Smooth muscle cell of the brain vasculature (primary cell): ENCODE data around the gene FOLR3.
"Not testable (repeated sequence)": the region's sequence is repeated elsewhere in the genome, so short reads cannot be mapped to it uniquely, and the experiment has no call there.

Experiments used
- DNase-seq: peaks from one replicate; pipeline ENCODE4 v3.0.0-alpha.2; 2012; ENCODE audit warnings: low read depth, low spot score

FOLR3 gene

GRCh38 chr11:72123117-72123653 is 12.3 kb upstream of the FOLR3 start:
- no peak for DNase-seq

- DNase-seq = no peak
These were observed 11.5 kb upstream of the FOLR3 start for GRCh38 chr11:72124046-72124445.

GRCh38 chr11:72125956-72126355 is 9.6 kb upstream of the FOLR3 start:
- DNase-seq = no peak

- no peak for DNase-seq
These were observed 7.6 kb upstream of the FOLR3 start for GRCh38 chr11:72127923-72128322.

- DNase-seq = no peak
These were observed 6.1 kb upstream of the FOLR3 start for GRCh38 chr11:72129381-72129780.

GRCh38 chr11:72132646-72133045 is 2.9 kb upstream of the FOLR3 start:
- no peak for DNase-seq

GRCh38 chr11:72135891-72136683 is 562 bp downstream of the FOLR3 start:
- DNase-seq = no peak

GRCh38 chr11:72136684-72137262 is 1.2 kb downstream of the FOLR3 start:
- no peak for DNase-seq

GRCh38 chr11:72138821-72139390 is 3.4 kb downstream of the FOLR3 start:
- no peak for DNase-seq

GRCh38 chr11:72139500-72139899 is 4.0 kb downstream of the FOLR3 start:
- no peak for DNase-seq

- DNase-seq = no peak
These were observed 5.1 kb downstream of the FOLR3 start for GRCh38 chr11:72140661-72141060.

GRCh38 chr11:72141066-72141465 is 5.5 kb downstream of the FOLR3 start:
- DNase-seq = no peak

GRCh38 chr11:72142086-72142485 is 6.6 kb downstream of the FOLR3 start:
- not testable (repeated sequence) for DNase-seq

- DNase-seq = not testable (repeated sequence)
These were observed 7.0 kb downstream of the FOLR3 start for GRCh38 chr11:72142543-72142942.

- DNase-seq = no peak
These were observed 9.5 kb downstream of the FOLR3 start for GRCh38 chr11:72144807-72145565.

GRCh38 chr11:72146625-72147024 is 11.1 kb downstream of the FOLR3 start:
- no peak for DNase-seq

GRCh38 chr11:72150882-72151281 is 15.4 kb downstream of the FOLR3 start:
- no peak for DNase-seq

- DNase-seq = not testable (repeated sequence)
These were observed 18.3 kb downstream of the FOLR3 start for GRCh38 chr11:72153874-72154273.

- DNase-seq = no peak
These were observed 19.3 kb downstream of the FOLR3 start for GRCh38 chr11:72154816-72155215.

GRCh38 chr11:72155751-72156150 is 20.2 kb downstream of the FOLR3 start:
- DNase-seq = no peak

GRCh38 chr11:72157131-72157530 is 21.6 kb downstream of the FOLR3 start:
- DNase-seq = no peak

GRCh38 chr11:72160319-72160718 is 24.8 kb downstream of the FOLR3 start:
- no peak for DNase-seq
